ENCODE results near the gene ZDHHC8. TPM values are rescaled to one million over a fixed set of nuclear protein-coding genes. Genes with fewer than 3 reads are reported as not detected.
A peak's percentile ranks its signal among the peaks of the same experiment; 100 is the strongest.

Gene ZDHHC8
- total RNA-seq, 1 donor from 2014 or later = 88.0 TPM

DNA sequence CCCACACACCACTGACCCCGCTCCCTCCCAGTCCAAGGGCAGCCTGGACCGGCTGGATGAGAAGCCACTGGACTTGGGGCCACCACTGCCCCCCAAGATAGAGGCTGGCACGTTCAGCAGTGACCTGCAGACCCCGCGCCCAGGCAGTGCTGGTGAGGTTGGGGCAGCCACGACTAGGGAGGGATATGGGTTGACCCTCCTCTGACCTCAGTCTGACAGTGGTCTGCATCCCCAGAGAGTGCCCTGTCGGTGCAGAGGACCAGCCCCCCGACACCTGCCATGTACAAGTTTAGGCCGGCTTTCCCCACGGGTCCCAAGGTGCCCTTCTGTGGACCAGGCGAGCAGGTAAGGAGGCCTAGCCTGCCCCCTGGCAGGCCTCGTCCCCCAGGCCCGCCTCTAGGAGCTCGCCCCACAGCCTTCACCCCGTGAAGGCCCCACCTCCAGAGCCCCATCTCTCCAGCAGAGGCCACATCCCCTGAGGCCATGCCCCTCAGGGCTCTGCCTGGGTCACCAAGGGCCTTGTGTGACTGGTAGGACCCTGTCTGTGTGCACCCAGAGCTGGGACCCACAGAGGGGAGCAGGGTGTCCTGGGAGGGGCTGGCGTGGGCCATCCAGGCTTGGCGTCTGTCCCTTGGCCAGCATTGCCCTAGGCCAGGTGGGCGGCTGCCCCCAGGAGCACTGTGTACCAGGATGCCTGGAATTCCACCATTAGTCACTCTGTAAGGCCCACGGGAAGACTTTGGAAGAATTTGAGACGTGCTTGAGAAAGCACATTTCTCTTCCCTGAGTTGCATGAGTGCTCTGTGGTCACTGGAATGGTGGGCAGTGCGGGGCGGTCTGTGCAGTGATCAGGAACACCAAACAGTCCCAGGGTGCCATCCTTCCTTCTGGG lies 9.8 kb downstream of the ZDHHC8 start:
- TF ChIP-seq, protein P1, sequence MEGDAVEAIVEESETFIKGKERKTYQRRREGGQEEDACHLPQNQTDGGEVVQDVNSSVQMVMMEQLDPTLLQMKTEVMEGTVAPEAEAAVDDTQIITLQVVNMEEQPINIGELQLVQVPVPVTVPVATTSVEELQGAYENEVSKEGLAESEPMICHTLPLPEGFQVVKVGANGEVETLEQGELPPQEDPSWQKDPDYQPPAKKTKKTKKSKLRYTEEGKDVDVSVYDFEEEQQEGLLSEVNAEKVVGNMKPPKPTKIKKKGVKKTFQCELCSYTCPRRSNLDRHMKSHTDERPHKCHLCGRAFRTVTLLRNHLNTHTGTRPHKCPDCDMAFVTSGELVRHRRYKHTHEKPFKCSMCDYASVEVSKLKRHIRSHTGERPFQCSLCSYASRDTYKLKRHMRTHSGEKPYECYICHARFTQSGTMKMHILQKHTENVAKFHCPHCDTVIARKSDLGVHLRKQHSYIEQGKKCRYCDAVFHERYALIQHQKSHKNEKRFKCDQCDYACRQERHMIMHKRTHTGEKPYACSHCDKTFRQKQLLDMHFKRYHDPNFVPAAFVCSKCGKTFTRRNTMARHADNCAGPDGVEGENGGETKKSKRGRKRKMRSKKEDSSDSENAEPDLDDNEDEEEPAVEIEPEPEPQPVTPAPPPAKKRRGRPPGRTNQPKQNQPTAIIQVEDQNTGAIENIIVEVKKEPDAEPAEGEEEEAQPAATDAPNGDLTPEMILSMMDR (IDR thresholded peaks at IDR 0.05) = no peak
- no peaks in the 10 kb centered on the region for H3K9me3 ChIP-seq
- intact Hi-C loops (cut with DNase I) = no loop called here
- H3K27ac ChIP-seq = no peak overlapping the region
- no peaks in the 10 kb centered on the region for H3K27me3 ChIP-seq
- ATAC-seq = no peak
- no peak for DNase-seq
- no peak overlapping the region for H3K4me3 ChIP-seq
- no peaks in the 10 kb centered on the region for H3K36me3 ChIP-seq
- peaks cover 18% of the 10 kb centered on the region for H3K4me1 ChIP-seq

GRCh38 chr22:20142711-20143621 lies 11.4 kb downstream of the ZDHHC8 start:
- no peaks in the 10 kb centered on the region for H3K36me3 ChIP-seq
- H3K4me1 ChIP-seq = peaks cover 5% of the 10 kb centered on the region
- H3K9me3 ChIP-seq = no peaks in the 10 kb centered on the region
- TF ChIP-seq, protein P1 (IDR thresholded peaks at IDR 0.05) = no peak
- DNase-seq (no peak), ATAC-seq (no peak)
- no peaks in the 10 kb centered on the region for H3K27me3 ChIP-seq
- intact Hi-C loops (cut with DNase I) = no loop called here
- H3K4me3 ChIP-seq = no peak overlapping the region
- no peak overlapping the region for H3K27ac ChIP-seq

DNA sequence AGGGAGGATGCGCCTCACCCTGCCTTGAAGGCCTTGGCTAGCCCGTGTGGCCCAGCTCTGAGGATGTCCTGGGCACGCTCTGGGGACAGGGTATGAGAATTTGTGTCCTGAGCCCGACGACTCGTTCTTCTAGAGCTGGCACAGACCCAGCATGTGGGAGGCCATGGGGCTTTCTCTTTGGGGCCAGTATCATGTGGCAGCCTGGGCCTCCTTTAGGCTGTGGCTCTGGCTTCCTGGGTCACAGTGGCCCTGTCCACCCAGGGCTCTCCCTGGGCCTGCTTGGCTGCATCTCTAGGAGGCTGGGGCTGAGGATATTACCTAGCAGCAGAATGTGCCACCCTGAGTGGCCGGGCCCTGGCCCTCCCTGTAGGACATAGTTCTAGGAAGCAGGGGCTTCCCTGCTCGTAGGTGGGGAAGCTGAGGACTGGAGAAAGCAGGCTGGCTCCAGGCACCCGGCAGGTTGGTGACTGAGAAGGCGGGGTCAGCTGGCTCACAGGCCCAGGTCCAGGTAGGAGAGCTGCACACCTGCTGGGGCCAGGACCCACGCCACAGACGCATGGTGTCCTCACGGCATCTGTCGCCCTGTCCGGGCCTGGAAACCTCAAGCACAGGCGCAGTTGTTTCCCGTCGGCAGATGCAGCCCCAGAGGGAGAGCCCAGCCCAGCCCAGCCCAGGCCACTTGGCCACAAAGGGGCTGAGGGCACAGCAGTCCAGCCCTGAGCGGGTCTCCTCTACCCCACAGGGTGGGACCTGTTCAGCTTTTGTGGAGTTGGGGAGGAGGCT lies 12.5 kb downstream of the ZDHHC8 start:
- ATAC-seq = no peak
- TF ChIP-seq, protein P1 (IDR thresholded peaks at IDR 0.05) = no peak
- DNase-seq = no peak
- H3K9me3 ChIP-seq = no peaks in the 10 kb centered on the region
- H3K27ac ChIP-seq = no peak overlapping the region
- H3K4me1 ChIP-seq = no peaks in the 10 kb centered on the region
- intact Hi-C loops (cut with DNase I) = no loop called here
- no peaks in the 10 kb centered on the region for H3K36me3 ChIP-seq
- no peaks in the 10 kb centered on the region for H3K27me3 ChIP-seq
- no peak overlapping the region for H3K4me3 ChIP-seq

GRCh38 chr22:20145206-20145831 lies 13.7 kb downstream of the ZDHHC8 start:
- intact Hi-C loops (cut with DNase I) = no loop called here
- TF ChIP-seq, protein P1 (IDR thresholded peaks at IDR 0.05) = no peak
- no peaks in the 10 kb centered on the region for H3K36me3 ChIP-seq
- peak; percentile 80 for DNase-seq
- no peaks in the 10 kb centered on the region for H3K27me3 ChIP-seq
- H3K9me3 ChIP-seq = no peaks in the 10 kb centered on the region
- no peak overlapping the region for H3K27ac ChIP-seq
- H3K4me3 ChIP-seq = no peak overlapping the region
- H3K4me1 ChIP-seq = no peaks in the 10 kb centered on the region
- peak; percentile 68 for ATAC-seq

DNA sequence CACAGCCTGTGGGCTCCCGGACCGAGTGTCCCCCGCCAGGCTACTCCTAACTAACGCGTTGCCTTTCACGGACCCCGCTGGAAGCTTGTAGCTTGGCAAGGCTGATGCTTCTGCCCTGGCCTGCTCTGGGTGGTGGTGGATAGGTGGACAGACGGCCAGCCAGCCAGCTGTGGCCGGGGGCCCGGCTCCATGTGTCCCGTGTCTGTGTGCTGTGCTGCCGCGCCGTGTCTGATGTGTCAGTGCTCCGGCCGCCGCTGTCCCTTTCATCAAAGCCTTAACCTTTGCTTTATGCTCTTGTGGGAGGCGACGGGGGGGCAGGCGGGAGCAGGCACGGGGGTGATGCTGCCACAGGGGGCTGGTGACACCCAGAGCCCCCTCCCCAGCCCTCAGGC lies 14.2 kb downstream of the ZDHHC8 start:
- intact Hi-C loops (cut with DNase I) = no loop called here
- H3K27me3 ChIP-seq = no peaks in the 10 kb centered on the region
- no peaks in the 10 kb centered on the region for H3K36me3 ChIP-seq
- H3K4me1 ChIP-seq = no peaks in the 10 kb centered on the region
- no peak overlapping the region for H3K27ac ChIP-seq
- TF ChIP-seq, protein P1 (IDR thresholded peaks at IDR 0.05) = no peak
- no peak for ATAC-seq
- no peak overlapping the region for H3K4me3 ChIP-seq
- DNase-seq = no peak
- H3K9me3 ChIP-seq = no peaks in the 10 kb centered on the region

Measured in upper lobe of right lung (tissue), 1 donor.